HPDE6-E6E7 (cell line): ENCODE data around the gene EMP2.
A peak's percentile ranks its signal among the peaks of the same experiment; 100 is the strongest.
"Not testable (repeated sequence)": the region's sequence is repeated elsewhere in the genome, so short reads cannot be mapped to it uniquely, and the experiment has no call there.

Experiments used
- DNase-seq: peaks from one replicate; pipeline ENCODE4 v3.0.0; 2011; ENCODE audit warnings: missing footprints; ENCODE audit errors: extremely low spot score

EMP2 gene

GRCh38 chr16:10579965-10580882 is at the start of gene EMP2:
EMP2 (minus strand) TSS chr16:10580598; CDS start chr16:10547617, 32,981 bp downstream.
- peak; percentile 92 for DNase-seq

- no peak for DNase-seq
Measured at GRCh38 chr16:10629592-10629963, 49.2 kb upstream of the EMP2 start.

- no peak for DNase-seq
Measured at GRCh38 chr16:10625595-10626357, 45.4 kb upstream of the EMP2 start.

DNA sequence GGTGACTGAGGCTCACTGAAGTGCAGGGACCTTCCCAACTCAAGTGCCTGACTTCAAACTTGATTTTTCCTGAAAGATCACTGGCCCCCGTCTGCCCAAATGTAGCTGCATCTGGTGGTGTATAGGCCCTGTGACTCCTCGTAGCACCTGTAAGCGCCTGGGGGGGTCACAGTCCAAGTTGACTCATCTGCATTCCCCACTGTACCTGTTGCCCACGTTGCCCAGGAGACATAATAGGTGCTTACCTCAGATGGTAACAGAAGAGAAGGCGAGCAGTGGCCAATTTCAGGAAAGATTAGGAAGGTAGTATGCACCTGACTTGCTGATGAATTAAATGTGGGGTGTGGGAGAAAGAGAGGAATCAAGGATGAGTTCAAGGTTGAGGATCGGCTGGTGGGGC is 44.1 kb upstream of the EMP2 start:
- no peak for DNase-seq

GRCh38 chr16:10623059-10623458 is 42.7 kb upstream of the EMP2 start:
- no peak for DNase-seq

- DNase-seq: no peak
Measured at GRCh38 chr16:10622036-10622921, 41.9 kb upstream of the EMP2 start.

DNA sequence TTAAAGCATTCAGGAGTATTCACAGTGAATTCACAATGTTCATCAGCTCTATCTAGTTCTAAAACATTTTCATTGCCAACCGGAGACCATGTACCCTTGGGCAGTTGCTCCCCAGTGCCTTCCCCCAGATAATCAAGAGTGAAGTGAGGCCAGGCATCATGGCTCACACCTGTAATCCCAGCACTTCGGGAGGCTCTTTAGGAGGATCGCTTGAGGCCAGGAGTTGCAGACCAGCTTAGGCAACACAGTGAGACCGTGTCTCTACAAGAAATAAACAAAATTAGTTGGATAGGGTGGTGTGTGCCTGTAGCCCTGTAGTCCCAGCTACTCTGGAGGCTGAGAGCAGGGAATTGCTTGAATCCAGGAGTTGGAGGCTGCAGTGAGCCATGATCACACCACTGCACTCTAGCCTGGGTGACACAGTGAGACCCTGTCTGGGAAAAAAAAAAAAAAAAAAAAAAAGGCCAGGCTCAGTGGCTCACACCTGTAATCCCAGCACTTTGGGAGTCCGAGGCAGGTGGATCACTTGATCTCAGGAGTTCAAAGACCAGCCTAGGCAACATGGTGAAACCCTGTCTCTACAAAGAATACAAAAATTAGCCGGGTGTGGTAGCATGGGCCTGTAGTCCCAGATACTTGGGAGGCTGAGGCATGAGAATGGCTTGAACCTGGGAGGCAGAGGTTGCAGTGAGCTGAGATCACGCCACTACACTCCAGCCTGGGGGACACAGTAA is 41.0 kb upstream of the EMP2 start:
- not testable (repeated sequence) for DNase-seq

GRCh38 chr16:10620120-10620519 is 39.7 kb upstream of the EMP2 start:
- no peak for DNase-seq

DNA sequence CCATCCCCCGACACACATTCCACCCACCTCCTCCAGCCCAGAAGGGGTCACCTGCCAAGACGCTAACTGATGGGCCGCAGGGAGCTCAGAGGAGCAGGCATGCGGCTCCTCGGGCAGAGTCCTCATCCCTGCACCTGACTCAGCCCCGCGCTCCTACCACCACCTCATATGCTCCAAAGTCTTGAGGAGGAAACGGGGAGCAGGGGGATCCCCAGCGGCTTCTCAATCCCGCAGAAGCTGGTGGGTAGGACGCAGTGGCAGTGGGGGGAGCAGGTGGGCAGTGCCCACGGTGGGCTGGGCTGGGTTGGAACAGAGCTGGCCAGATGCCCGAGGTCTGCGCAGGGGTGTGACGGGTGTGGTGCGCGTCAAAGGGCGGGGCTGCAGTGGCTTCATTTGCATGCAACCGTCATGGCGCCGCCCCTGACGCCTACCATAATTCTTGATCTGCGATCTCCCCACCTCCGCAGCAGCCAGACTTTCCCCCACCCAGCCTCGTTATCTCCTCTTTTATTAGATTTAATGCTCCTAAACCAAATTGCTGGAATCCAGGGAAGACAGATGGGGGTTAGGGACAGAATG is 39.0 kb upstream of the EMP2 start:
- no peak for DNase-seq

DNA sequence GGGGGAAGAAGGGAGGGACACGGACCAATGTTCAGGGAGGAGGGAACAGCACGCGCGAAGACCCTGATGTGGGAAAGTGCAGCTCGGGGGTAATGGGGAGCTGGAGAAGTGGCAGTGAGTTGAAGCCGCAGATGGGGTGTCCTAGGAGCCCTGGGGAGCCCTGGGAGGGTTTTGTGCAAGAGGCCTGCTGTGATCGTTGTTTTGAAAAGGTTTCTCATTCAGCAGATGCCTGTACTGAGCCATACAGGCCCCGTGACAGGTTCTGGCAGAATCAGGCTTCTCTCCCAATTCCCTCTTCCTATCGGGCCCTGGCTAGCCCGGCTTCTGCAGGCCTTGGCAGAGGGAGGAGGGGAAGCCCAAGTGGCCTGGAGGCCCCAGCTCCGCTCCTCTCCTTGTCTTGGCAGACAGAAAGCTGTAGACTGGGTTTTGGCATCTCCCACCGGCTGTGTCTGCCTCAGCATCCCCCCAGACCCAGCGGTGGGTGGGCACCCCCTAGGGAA is 38.4 kb upstream of the EMP2 start:
- DNase-seq: no peak

DNA sequence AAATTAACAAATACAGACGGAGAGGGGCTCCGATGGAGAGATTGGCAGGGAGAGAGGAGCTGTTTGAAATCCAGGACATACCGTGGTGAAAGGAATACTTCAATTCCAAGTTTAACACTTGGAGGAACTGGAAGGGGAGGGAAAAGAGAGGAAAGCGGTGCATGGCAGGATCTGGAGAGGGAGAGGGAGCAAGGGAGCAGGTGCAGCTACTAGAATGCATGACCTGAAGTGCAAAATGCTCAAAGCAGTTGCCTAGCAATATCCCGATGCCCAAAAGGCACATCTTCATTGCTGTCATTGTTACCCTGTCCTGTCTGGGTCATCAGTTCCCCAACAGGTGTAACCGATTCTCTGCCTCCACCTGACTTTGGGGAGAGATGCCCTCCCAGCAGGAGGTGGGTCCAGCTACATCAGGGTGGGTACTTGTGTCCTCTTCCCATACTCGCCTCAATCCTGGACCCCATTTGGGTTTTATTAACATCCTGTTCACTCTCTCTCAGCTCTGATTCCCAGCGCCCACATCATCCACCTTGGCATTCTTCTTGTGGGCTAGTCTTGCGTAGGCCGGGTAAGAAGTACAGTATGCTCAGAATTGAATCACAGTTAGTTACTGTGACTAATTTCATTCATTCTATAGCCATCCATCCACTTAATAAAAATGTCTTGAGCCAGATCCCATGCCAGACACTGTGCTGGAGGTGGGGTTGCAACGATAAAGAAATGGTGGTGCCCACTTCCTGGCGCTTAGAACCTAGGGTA is 37.4 kb upstream of the EMP2 start:
- no peak for DNase-seq

DNA sequence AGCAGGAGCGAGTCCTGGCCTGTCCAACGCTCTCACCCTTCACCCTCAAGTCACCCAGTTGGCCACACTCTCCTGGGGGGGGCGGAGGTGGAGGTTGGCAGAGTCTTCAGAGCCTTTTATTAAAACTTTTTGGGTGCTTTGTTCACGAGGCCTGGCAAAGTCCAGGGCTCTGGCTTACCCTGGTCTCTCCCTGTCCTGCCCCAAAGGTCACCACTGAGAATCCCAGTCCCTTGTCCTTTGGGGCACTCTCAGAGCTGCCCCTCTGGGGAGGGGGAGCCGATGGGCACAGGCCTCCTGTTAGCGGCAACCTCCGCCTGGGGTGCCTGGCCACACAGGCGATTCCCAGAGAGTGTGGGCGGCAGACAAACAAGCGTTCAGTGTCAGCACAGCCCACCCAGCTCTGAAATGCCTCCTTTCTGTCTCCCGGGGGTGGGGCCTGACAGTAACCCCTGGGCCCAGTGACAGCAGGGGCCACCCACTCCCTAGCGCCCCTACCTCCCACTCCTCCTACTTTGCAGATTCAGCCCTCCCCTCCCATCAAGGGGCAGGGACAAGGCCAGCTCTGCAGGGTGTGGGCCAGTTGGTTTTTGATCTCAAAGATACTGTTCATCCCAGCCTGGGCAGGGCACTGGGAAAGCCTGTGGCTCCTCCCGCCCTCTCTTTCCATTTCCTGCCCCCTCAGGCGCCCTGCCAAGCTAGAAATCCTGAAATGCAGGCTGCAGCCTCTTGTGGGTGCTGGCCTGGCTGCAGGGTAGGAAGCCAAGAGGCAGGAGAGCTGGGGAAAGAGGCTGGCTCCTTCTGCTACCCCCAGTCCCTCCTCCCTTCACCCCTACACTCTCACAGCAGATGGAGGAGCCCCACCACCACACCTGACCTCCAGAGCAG is 36.6 kb upstream of the EMP2 start:
- peak; percentile 68 for DNase-seq

DNA sequence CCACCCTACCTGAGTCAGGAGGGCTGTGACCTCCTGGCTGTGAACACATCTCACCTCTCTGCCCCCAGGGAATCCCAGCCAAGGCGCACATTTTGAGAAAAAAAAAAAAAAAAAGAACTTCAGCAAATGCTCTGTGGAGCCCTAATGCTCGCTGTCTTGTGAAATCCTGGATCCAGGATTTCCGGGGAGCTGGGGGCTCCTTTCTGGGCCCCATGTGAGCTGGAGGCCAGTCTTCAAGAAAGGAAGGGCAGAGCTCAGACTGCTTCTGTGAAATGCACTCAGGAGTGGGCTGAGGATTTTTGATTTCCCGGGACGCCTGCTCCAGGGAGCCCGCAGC is 36.0 kb upstream of the EMP2 start:
- peak; percentile 51 for DNase-seq

DNA sequence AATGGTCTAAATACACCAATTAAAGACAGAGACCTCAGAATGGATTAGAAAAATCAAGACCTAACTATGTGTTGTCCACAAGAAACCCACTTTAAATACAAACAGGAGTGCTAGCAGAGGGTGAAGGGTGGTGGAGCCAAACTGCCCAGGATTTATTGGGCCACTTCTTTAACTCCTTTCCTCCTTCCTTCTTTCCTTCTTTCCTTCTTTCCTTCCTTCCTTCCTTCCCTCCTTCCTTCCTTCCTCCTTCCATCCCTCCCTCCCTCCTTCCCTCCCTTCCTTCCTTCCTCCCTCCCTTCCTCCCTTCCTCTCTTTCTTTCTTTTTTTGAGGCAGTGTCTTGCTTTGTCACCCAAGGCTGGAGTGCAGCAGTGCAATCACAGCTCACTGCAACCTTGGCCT is 34.3 kb upstream of the EMP2 start:
- no peak for DNase-seq

DNA sequence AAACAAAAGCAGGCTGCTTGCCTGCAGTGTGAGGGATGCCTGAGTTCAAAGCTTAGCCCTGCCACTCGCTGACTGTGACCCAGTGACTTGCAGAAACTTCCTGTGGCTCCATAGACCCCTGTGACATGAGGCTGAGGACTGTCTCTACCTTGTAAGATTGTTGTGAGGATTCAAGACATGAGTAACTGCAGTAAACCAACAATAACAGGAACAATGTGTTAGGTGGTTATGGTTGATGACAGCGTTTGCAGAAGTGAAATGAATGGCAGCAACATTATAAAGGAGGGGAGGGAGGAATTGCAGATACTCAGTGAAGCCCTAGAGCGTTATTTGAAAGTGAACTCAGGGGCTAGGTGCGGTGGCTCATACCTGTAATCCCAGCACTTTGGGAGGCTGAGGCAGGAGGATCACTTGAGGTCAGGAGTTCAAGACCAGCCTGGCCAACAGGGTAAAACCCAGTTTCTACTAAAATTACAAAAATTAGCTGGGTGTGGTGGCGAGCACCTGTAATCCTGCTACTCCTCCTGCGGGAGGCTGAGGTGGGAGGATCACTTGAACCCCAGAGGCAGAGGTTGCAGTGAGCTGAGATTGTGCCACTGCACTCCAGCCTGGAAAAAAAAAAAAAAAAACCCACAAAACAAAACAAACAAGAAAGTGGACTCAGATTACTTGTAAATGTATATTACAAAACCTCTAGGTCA is 33.5 kb upstream of the EMP2 start:
- DNase-seq: no peak

- DNase-seq: no peak
Measured at GRCh38 chr16:10612649-10613179, 32.3 kb upstream of the EMP2 start.

GRCh38 chr16:10611825-10612342 is 31.5 kb upstream of the EMP2 start:
- no peak for DNase-seq
